Trophoblast cell (in vitro differentiated cells and primary cell): ENCODE data around the gene GSG1L2.

Experiments used
- DNase-seq, 2 donors: peaks; one replicate each; pipeline ENCODE4 v3.0.0-alpha.2; 2016
- H2AFZ ChIP-seq: 2 replicates; pipeline ENCODE4 v1.6.1; 2013; ENCODE audit warnings: low read length, moderate library complexity, mild to moderate bottlenecking; ENCODE audit not compliant: insufficient read depth, poor library complexity
- H2AK5ac ChIP-seq: 2 replicates; pipeline ENCODE4 v1.6.1; 2013; ENCODE audit warnings: mild to moderate bottlenecking, low read length
- H2BK120ac ChIP-seq: 2 replicates; pipeline ENCODE4 v1.6.1; 2013; ENCODE audit warnings: low read length, mild to moderate bottlenecking, moderate library complexity; ENCODE audit not compliant: insufficient read depth, poor library complexity
- H2BK12ac ChIP-seq: 2 replicates; pipeline ENCODE4 v1.6.1; 2013; ENCODE audit warnings: mild to moderate bottlenecking, low read length, moderate library complexity
- H2BK5ac ChIP-seq: 2 replicates; pipeline ENCODE4 v1.6.1; 2013; ENCODE audit warnings: low read length, low read depth, moderate library complexity, mild to moderate bottlenecking; ENCODE audit not compliant: poor library complexity
- H3K14ac ChIP-seq: 2 replicates; pipeline ENCODE4 v1.6.1; 2013; ENCODE audit warnings: mild to moderate bottlenecking, low read length
- H3K18ac ChIP-seq: 2 replicates; pipeline ENCODE4 v1.6.1; 2013; ENCODE audit warnings: mild to moderate bottlenecking, low read length
- H3K23ac ChIP-seq: 2 replicates; pipeline ENCODE4 v1.6.1; 2013; ENCODE audit warnings: low read length
- H3K27ac ChIP-seq: 2 replicates; pipeline ENCODE4 v1.5.1; 2013; ENCODE audit warnings: low read depth, mild to moderate bottlenecking, inconsistent platforms, low read length, moderate library complexity
- H3K27me3 ChIP-seq: 2 replicates; pipeline ENCODE4 v1.6.1; 2013; ENCODE audit warnings: inconsistent platforms, mild to moderate bottlenecking, low read length, moderate library complexity; ENCODE audit not compliant: insufficient read depth
- H3K36me3 ChIP-seq, 2 experiments: 1 replicate in 1 of 2; 2 replicates in 1 of 2; pipeline ENCODE4 v1.6.1; 2013; ENCODE audit warnings: low read length in 2 of 2, mild to moderate bottlenecking in 2 of 2, moderate library complexity in 1 of 2; ENCODE audit not compliant: insufficient read depth in 2 of 2, control insufficient read depth in 1 of 2
- H3K4ac ChIP-seq: 2 replicates; pipeline ENCODE4 v1.6.1; 2013; ENCODE audit warnings: low read depth, mild to moderate bottlenecking, low read length, moderate library complexity
- H3K4me1 ChIP-seq, 2 experiments: 1 replicate in 1 of 2; 2 replicates in 1 of 2; pipeline ENCODE4 v1.6.1; 2013; ENCODE audit warnings: low read length in 2 of 2, mild to moderate bottlenecking in 2 of 2, moderate library complexity in 1 of 2; ENCODE audit not compliant: insufficient read depth in 2 of 2, control insufficient read depth in 1 of 2
- H3K4me2 ChIP-seq: 2 replicates; pipeline ENCODE4 v1.6.1; 2013; ENCODE audit warnings: inconsistent platforms, mild to moderate bottlenecking, low read length, moderate library complexity
- H3K4me3 ChIP-seq: 2 replicates; pipeline ENCODE4 v1.5.1; 2013; ENCODE audit warnings: mild to moderate bottlenecking, low read depth, low read length, inconsistent platforms
- H3K79me1 ChIP-seq: one replicate; pipeline ENCODE4 v1.6.1; 2013; ENCODE audit warnings: low read length
- H3K79me2 ChIP-seq: 2 replicates; pipeline ENCODE4 v1.6.1; 2013; ENCODE audit warnings: low read length, mild to moderate bottlenecking; ENCODE audit not compliant: control insufficient read depth, insufficient read depth, poor library complexity
- H3K9ac ChIP-seq: 2 replicates; pipeline ENCODE4 v1.6.1; 2013; ENCODE audit warnings: mild to moderate bottlenecking, low read length
- H3K9me3 ChIP-seq: 2 replicates; pipeline ENCODE4 v1.6.1; 2013; ENCODE audit warnings: low read depth, mild to moderate bottlenecking, control low read depth, inconsistent platforms, low read length; ENCODE audit not compliant: insufficient read depth
- H4K12ac ChIP-seq: 2 replicates; pipeline ENCODE4 v1.6.1; 2013; ENCODE audit warnings: low read depth, mild to moderate bottlenecking, low read length, moderate library complexity
- H4K8ac ChIP-seq: 2 replicates; pipeline ENCODE4 v1.6.1; 2013; ENCODE audit warnings: low read depth, mild to moderate bottlenecking, low read length, moderate library complexity
- H4K91ac ChIP-seq: one replicate; pipeline ENCODE4 v1.6.1; 2013; ENCODE audit warnings: low read depth, mild to moderate bottlenecking, low read length, moderate library complexity
- WGBS: extraction: QIAGEN DNeasy Blood & Tissue Kit; methylation state at CpG from one replicate; pipeline ENCODE4 v1.1.7; 2013; ENCODE audit warnings: missing lambda C conversion rate; ENCODE audit not compliant: insufficient read length, insufficient coverage; ENCODE audit errors: extremely low coverage; 5-methylcytosine and 5-hydroxymethylcytosine counted together

GSG1L2 gene

GRCh38 chr17:9809409-9809808 lies 12.5 kb downstream of the GSG1L2 start:
- Histone ChIP-seq H3K79me2 (no peaks in the 10 kb centered on the region), H3K9ac (no peak overlapping the region), H3K4me1 (no peaks in the 10 kb centered on the region), H4K12ac (no peak overlapping the region), H4K91ac (no peak overlapping the region), H2AFZ (no peak overlapping the region), H3K14ac (no peak overlapping the region), H3K4me3 (no peak overlapping the region), H2BK5ac (no peak overlapping the region), H3K23ac (no peak overlapping the region), H3K79me1 (peaks cover 2% of the 10 kb centered on the region), H3K9me3 (no peaks in the 10 kb centered on the region), H3K27ac (no peak overlapping the region), H2AK5ac (no peak overlapping the region), H3K27me3 (no peaks in the 10 kb centered on the region), H4K8ac (no peak overlapping the region), H3K36me3 (no peaks in the 10 kb centered on the region), H3K18ac (no peak overlapping the region), H2BK120ac (no peak overlapping the region), H2BK12ac (no peak overlapping the region), H3K4me2 (no peak overlapping the region), H3K4ac (no peak overlapping the region)
- no CpG with 5 or more reads among the region's 8 CpGs for WGBS
- DNase-seq: no peak

DNA sequence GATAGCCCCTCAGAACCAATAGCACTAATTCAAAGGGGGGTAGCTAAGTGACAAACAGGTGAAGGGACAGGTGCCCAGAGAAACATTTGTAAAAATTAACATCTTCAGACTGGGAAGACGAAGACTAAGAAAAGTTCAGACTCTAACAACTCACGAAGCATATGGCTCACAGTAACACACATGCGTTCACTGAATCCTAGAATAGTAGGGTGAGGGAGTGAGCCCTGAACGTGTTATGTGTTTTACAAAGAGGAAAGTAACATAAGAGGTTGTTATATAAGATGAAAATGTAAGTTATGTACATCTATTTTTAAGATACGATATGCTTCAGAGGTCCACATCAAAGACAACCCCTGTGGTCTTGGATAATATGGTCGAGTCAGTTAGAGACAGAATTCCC lies 15.2 kb downstream of the GSG1L2 start:
- no peak overlapping the region for H3K27ac ChIP-seq
- no peak overlapping the region for H2BK120ac ChIP-seq
- H2AK5ac ChIP-seq: no peak overlapping the region
- WGBS: no CpG with 5 or more reads among the region's 6 CpGs
- no peaks in the 10 kb centered on the region for H3K36me3 ChIP-seq
- H2BK5ac ChIP-seq: no peak overlapping the region
- H2AFZ ChIP-seq: no peak overlapping the region
- no peak overlapping the region for H3K4me2 ChIP-seq
- peaks cover 4% of the 10 kb centered on the region for H3K79me1 ChIP-seq
- no peak overlapping the region for H2BK12ac ChIP-seq
- H3K18ac ChIP-seq: no peak overlapping the region
- no peak overlapping the region for H3K14ac ChIP-seq
- no peak for DNase-seq
- H3K79me2 ChIP-seq: no peaks in the 10 kb centered on the region
- no peaks in the 10 kb centered on the region for H3K27me3 ChIP-seq
- no peak overlapping the region for H4K12ac ChIP-seq
- no peak overlapping the region for H3K4me3 ChIP-seq
- H4K91ac ChIP-seq: no peak overlapping the region
- H3K4me1 ChIP-seq: peaks cover 3% of the 10 kb centered on the region in 2 experiments
- H3K9me3 ChIP-seq: no peaks in the 10 kb centered on the region
- no peak overlapping the region for H4K8ac ChIP-seq
- no peak overlapping the region for H3K23ac ChIP-seq
- no peak overlapping the region for H3K4ac ChIP-seq
- no peak overlapping the region for H3K9ac ChIP-seq

- no peaks in the 10 kb centered on the region for H3K36me3 ChIP-seq
- no peak overlapping the region for H3K18ac ChIP-seq
- H4K91ac ChIP-seq: no peak overlapping the region
- H3K23ac ChIP-seq: no peak overlapping the region
- no peaks in the 10 kb centered on the region for H3K79me2 ChIP-seq
- no CpG with 5 or more reads among the region's 4 CpGs for WGBS
- no peak overlapping the region for H3K9ac ChIP-seq
- no peak overlapping the region for H2AFZ ChIP-seq
- DNase-seq: no peak
- H3K9me3 ChIP-seq: no peaks in the 10 kb centered on the region
- H2AK5ac ChIP-seq: no peak overlapping the region
- no peak overlapping the region for H4K8ac ChIP-seq
- H4K12ac ChIP-seq: no peak overlapping the region
- H2BK12ac ChIP-seq: no peak overlapping the region
- H3K79me1 ChIP-seq: peaks cover 4% of the 10 kb centered on the region
- no peak overlapping the region for H2BK120ac ChIP-seq
- H3K4me3 ChIP-seq: no peak overlapping the region
- no peak overlapping the region for H3K4me2 ChIP-seq
- no peak overlapping the region for H2BK5ac ChIP-seq
- no peak overlapping the region for H3K27ac ChIP-seq
- no peak overlapping the region for H3K14ac ChIP-seq
- no peaks in the 10 kb centered on the region for H3K27me3 ChIP-seq
- H3K4ac ChIP-seq: no peak overlapping the region
- H3K4me1 ChIP-seq: peaks cover 3% of the 10 kb centered on the region in 2 experiments
Measured at GRCh38 chr17:9805769-9806168, 16.1 kb downstream of the GSG1L2 start.

DNA sequence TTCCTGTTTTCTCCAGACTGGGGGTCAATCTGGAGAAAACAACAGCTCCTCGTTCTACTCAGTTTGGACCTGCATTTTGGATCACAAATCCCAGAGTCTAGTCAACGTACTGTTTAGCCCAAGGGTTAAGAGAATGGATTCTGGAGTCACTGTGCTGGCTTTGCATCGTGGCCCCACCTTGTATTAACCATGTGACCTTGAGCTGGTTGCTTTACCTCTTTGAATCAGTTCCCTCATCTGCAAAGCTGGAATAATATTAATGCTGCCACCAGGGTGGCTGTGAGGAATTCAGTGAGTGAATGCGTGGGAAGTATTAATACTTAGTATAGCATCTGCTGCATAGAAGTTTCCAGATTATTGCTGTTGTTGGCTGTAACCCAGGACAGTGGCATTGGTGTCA lies 19.2 kb downstream of the GSG1L2 start:
- Histone ChIP-seq H2BK120ac (no peak overlapping the region), H3K4me1 (peaks cover 3% of the 10 kb centered on the region in 2 experiments), H2BK12ac (peak overlapping the region; percentile 3), H3K36me3 (no peaks in the 10 kb centered on the region), H3K9me3 (no peaks in the 10 kb centered on the region), H3K79me2 (no peaks in the 10 kb centered on the region), H3K18ac (no peak overlapping the region), H2BK5ac (no peak overlapping the region), H3K14ac (no peak overlapping the region), H3K9ac (no peak overlapping the region), H3K4me3 (no peak overlapping the region), H3K4me2 (no peak overlapping the region), H2AK5ac (no peak overlapping the region), H3K27ac (peak overlapping the region; percentile 35), H4K8ac (no peak overlapping the region), H2AFZ (no peak overlapping the region), H3K79me1 (peaks cover 2% of the 10 kb centered on the region), H3K4ac (no peak overlapping the region), H3K27me3 (no peaks in the 10 kb centered on the region), H4K12ac (no peak overlapping the region), H4K91ac (no peak overlapping the region), H3K23ac (no peak overlapping the region)
- WGBS: no CpG with 5 or more reads among the region's 4 CpGs
- DNase-seq: peak in 1 of 2 donors; percentile 44
